HepG2 (cell line): Measurements from ENCODE around the gene SLC19A1. TPM values are rescaled to one million over a fixed set of nuclear protein-coding genes. Genes with fewer than 3 reads are reported as not detected.
A peak's percentile ranks its signal among the peaks of the same experiment; 100 is the strongest.

ENCODE experiments used
- ATF7-NPFF ChIP-seq: sonication (generic); formaldehyde crosslinking; IDR thresholded peaks from 2 replicates; pipeline ENCODE4 v1.8.1; 2023; ENCODE audit warnings: mild to moderate bottlenecking, low read depth, missing genetic modification reagents, moderate library complexity
- CBFB ChIP-seq: sonication (generic); formaldehyde crosslinking; IDR thresholded peaks from 2 replicates; pipeline ENCODE4 v1.4.0; 2020; ENCODE audit warnings: missing genetic modification reagents
- FOXP1 ChIP-seq, 2 experiments: fragments of 450-650 bp in 1 of 2; IDR thresholded peaks; 2 replicates each; pipeline ENCODE4 v1.6.1; 2017 to 2018; ENCODE audit warnings: antibody characterized with exemption in 1 of 2
- GABPB1 ChIP-seq: IDR thresholded peaks from 2 replicates; pipeline ENCODE4 v1.6.1; 2016; ENCODE audit warnings: mild to moderate bottlenecking, missing genetic modification reagents, moderate library complexity, missing compliant biosample characterization
- MATR3 ChIP-seq: sonication (generic); formaldehyde crosslinking; IDR thresholded peaks from 2 replicates; pipeline ENCODE4 v1.4.0; 2020; ENCODE audit warnings: missing genetic modification reagents
- MZF1 ChIP-seq: sonication (generic); formaldehyde crosslinking; IDR thresholded peaks from 2 replicates; pipeline ENCODE4 v1.8.1; 2023; ENCODE audit warnings: mild to moderate bottlenecking, missing genetic modification reagents, borderline replicate concordance
- NPAS2 ChIP-seq: sonication (generic); formaldehyde crosslinking; IDR thresholded peaks from 2 replicates; pipeline ENCODE4 v1.8.0; 2022; ENCODE audit warnings: mild to moderate bottlenecking, missing genetic modification reagents, borderline replicate concordance
- PCBP1 ChIP-seq: fragments of 200-400 bp; formaldehyde crosslinking; IDR thresholded peaks from 2 replicates; pipeline ENCODE4 v1.6.1; 2017; ENCODE audit warnings: mild to moderate bottlenecking, low read depth, low read length, borderline replicate concordance
- RARG ChIP-seq: sonication (generic); formaldehyde crosslinking; IDR thresholded peaks from 2 replicates; pipeline ENCODE4 v1.4.0; 2020; ENCODE audit warnings: low read depth, mild to moderate bottlenecking, missing genetic modification reagents
- SALL1 ChIP-seq: sonication (generic); formaldehyde crosslinking; IDR thresholded peaks from 2 replicates; pipeline ENCODE4 v1.8.0; 2022; ENCODE audit warnings: mild to moderate bottlenecking, missing genetic modification reagents
- SIN3A ChIP-seq: IDR thresholded peaks from 2 replicates; pipeline ENCODE4 v1.6.1; 2011; ENCODE audit warnings: low read depth, mild to moderate bottlenecking, control low read depth, low read length, borderline replicate concordance
- SIN3B ChIP-seq: fragments of 150-350 bp; IDR thresholded peaks from 2 replicates; pipeline ENCODE4 v1.6.1; 2014; ENCODE audit warnings: low read length
- XRCC5 ChIP-seq: fragments of 200-400 bp; formaldehyde crosslinking; optimal IDR thresholded peaks from 2 replicates; pipeline ENCODE3; 2017; ENCODE audit warnings: mild to moderate bottlenecking, low read length
- ZNF124 ChIP-seq: sonication (generic); formaldehyde crosslinking; IDR thresholded peaks from 2 replicates; pipeline ENCODE4 v1.4.0; 2020; ENCODE audit warnings: missing genetic modification reagents
- ZNF207 ChIP-seq: fragments of 450-650 bp; IDR thresholded peaks from 2 replicates; pipeline ENCODE4 v1.6.1; 2016; ENCODE audit warnings: antibody characterized with exemption, borderline replicate concordance
- ZNF354B ChIP-seq: sonication (generic); formaldehyde crosslinking; IDR thresholded peaks from 2 replicates; pipeline ENCODE4 v1.8.0; 2022; ENCODE audit warnings: mild to moderate bottlenecking, missing genetic modification reagents
- ZNF451 ChIP-seq: sonication (generic); formaldehyde crosslinking; IDR thresholded peaks from 2 replicates; pipeline ENCODE4 v1.5.0; 2020; ENCODE audit warnings: mild to moderate bottlenecking, missing genetic modification reagents
- ZNF652 ChIP-seq: IDR thresholded peaks from 2 replicates; pipeline ENCODE4 v1.6.1; 2016; ENCODE audit warnings: low read depth, borderline replicate concordance
- ZNF678 ChIP-seq: sonication (generic); formaldehyde crosslinking; IDR thresholded peaks from 2 replicates; pipeline ENCODE4 v1.4.0; 2020; ENCODE audit warnings: mild to moderate bottlenecking, missing genetic modification reagents
- ZNF768 ChIP-seq: sonication (generic); formaldehyde crosslinking; IDR thresholded peaks from 2 replicates; pipeline ENCODE4 v1.4.0; 2020; ENCODE audit warnings: missing genetic modification reagents
- polyA plus RNA-seq, 8 experiments: library from polyadenylated mRNA; depleted of rRNA in 3 of 8; stranded (reverse) in 7 of 8; unstranded in 1 of 8; fragments of >200 nt; fragmentation: Illumina TruSeq in 4 of 8; extraction: Trizol in 4 of 8; gene quantifications; 2 replicates each; pipeline versions ENCODE4 v1.2.1 to v1.2.3, GENCODE V29; 2011 to 2016; ENCODE audit warnings: low read depth in 4 of 8, missing spikeins in 1 of 8, mixed read lengths in 1 of 8; ENCODE audit not compliant: insufficient read depth in 1 of 8
- total RNA-seq, 5 experiments: library from RNA; depleted of rRNA; stranded (reverse); fragments of >200 nt; fragmentation: Illumina TruSeq; extraction: Trizol; gene quantifications; 2 replicates each; pipeline ENCODE4 v1.2.3, GENCODE V29; 2016; ENCODE audit warnings: low read depth in 1 of 5
- TF ChIP-seq, protein P1 (sequence below): sonication (generic); formaldehyde crosslinking; IDR thresholded peaks from 2 replicates; pipeline ENCODE4 v1.5.1; 2020; ENCODE audit warnings: missing genetic modification reagents, mild to moderate bottlenecking, borderline replicate concordance
- TF ChIP-seq, protein P2 (sequence below): fragments of 450-650 bp; IDR thresholded peaks from 2 replicates; pipeline ENCODE4 v1.6.1; 2016
- TF ChIP-seq, protein P3 (sequence below): sonication (generic); formaldehyde crosslinking; IDR thresholded peaks from 2 replicates; pipeline ENCODE4 v1.5.0; 2020; ENCODE audit warnings: missing genetic modification reagents
- TF ChIP-seq, protein P4 (sequence below): sonication (generic); IDR thresholded peaks from 2 replicates; pipeline ENCODE4 v1.6.1; 2016; ENCODE audit warnings: low read depth, borderline replicate concordance
- TF ChIP-seq, protein P5 (sequence below): sonication (generic); formaldehyde crosslinking; IDR thresholded peaks from 2 replicates; pipeline ENCODE4 v1.8.1; 2023; ENCODE audit warnings: missing genetic modification reagents, mild to moderate bottlenecking, borderline replicate concordance

The SLC19A1 gene
- total and polyA plus RNA-seq, 2 of the 13 experiments (the other 11 are each of a cell fraction or from before 2014, with no cell fraction given) = 21.8 to 23.0 TPM

DNA sequence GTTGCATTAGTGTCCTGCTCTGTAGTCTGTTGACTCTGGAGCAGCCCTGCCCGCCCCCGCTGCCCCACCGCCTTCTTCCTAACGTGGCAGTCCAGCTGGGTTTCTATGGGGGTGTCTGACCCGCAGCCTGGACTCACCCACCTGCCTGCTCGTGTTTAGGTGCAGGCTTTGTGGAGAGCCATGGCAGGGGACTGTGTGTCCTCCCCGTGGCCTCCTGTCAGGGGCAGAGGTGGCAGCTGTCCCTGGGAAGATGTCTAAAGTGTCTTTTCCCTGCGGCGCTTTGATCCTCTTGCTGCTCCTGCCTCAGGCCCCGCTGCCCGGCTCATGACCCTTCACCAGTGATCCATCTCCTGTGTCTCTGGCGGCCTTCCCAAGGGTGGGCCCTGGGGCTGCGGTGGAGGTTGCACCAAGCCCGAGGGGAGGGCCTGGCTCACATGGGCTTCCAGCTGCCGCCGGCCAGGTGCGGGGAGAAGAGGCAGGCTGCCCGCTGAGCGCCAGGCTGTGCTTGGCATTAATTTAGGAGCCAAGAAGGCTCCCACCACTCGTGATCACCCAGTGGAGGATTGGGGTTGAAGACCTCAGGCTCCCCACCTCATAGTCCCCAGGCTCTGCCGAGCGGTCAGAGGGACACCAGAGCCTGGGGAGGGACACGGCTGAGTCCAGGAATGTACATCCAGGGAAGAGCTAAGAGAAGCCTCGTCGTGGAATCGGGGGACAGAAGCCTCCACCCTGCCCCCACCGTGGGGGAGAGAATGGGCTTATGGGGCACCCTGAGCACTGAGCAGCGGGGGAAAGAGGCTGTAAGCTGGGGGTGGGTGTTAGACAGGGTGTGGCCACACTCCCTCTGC lies 93.2 kb downstream of the SLC19A1 start (continued):
- TF ChIP-seq ZNF354B (CRISPR knock-in tag) (no peak), FOXP1 (IDR thresholded peaks at IDR 0.05) (no peak), FOXP1 (CRISPR knock-in tag; IDR thresholded peaks at IDR 0.05) (0 out of 2 replicates have a peak, but pooled peaks have one; percentile 31), ZNF652 (CRISPR knock-in tag) (no peak; the same call in 1 of the 2 replicates), ATF7-NPFF (CRISPR knock-in tag) (peak; percentile 57; the same call in 1 of the 2 replicates), ZNF124 (CRISPR knock-in tag) (peak; percentile 42; the same call in 1 of the 2 replicates), SIN3B (no peak), MATR3 (CRISPR knock-in tag) (no peak), MZF1 (CRISPR knock-in tag) (no peak), PCBP1 (no peak), XRCC5 (no peak), ZNF451 (CRISPR knock-in tag) (peak; percentile 72; the same call in 1 of the 2 replicates), GABPB1 (CRISPR knock-in tag) (no peak; the same call in none of the 2 replicates), NPAS2 (CRISPR knock-in tag) (no peak), RARG (no peak), CBFB (CRISPR knock-in tag) (peak; percentile 30; the same call in 1 of the 2 replicates), SALL1 (CRISPR knock-in tag) (peak; percentile 78), ZNF207 (no peak), ZNF768 (CRISPR knock-in tag) (0 out of 2 replicates have a peak, but pooled peaks have one; percentile 19), ZNF678 (CRISPR knock-in tag) (no peak), SIN3A (peak; percentile 68; the same call in 1 of the 2 replicates)
- TF ChIP-seq, protein P1, sequence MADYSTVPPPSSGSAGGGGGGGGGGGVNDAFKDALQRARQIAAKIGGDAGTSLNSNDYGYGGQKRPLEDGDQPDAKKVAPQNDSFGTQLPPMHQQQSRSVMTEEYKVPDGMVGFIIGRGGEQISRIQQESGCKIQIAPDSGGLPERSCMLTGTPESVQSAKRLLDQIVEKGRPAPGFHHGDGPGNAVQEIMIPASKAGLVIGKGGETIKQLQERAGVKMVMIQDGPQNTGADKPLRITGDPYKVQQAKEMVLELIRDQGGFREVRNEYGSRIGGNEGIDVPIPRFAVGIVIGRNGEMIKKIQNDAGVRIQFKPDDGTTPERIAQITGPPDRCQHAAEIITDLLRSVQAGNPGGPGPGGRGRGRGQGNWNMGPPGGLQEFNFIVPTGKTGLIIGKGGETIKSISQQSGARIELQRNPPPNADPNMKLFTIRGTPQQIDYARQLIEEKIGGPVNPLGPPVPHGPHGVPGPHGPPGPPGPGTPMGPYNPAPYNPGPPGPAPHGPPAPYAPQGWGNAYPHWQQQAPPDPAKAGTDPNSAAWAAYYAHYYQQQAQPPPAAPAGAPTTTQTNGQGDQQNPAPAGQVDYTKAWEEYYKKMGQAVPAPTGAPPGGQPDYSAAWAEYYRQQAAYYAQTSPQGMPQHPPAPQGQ (CRISPR knock-in tag) = no peak
- TF ChIP-seq, protein P2, sequence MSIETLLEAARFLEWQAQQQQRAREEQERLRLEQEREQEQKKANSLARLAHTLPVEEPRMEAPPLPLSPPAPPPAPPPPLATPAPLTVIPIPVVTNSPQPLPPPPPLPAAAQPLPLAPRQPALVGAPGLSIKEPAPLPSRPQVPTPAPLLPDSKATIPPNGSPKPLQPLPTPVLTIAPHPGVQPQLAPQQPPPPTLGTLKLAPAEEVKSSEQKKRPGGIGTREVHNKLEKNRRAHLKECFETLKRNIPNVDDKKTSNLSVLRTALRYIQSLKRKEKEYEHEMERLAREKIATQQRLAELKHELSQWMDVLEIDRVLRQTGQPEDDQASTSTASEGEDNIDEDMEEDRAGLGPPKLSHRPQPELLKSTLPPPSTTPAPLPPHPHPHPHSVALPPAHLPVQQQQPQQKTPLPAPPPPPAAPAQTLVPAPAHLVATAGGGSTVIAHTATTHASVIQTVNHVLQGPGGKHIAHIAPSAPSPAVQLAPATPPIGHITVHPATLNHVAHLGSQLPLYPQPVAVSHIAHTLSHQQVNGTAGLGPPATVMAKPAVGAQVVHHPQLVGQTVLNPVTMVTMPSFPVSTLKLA = peak; percentile 73
- TF ChIP-seq, protein P3, sequence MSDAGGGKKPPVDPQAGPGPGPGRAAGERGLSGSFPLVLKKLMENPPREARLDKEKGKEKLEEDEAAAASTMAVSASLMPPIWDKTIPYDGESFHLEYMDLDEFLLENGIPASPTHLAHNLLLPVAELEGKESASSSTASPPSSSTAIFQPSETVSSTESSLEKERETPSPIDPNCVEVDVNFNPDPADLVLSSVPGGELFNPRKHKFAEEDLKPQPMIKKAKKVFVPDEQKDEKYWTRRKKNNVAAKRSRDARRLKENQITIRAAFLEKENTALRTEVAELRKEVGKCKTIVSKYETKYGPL (CRISPR knock-in tag) = no peak
- TF ChIP-seq, protein P4, sequence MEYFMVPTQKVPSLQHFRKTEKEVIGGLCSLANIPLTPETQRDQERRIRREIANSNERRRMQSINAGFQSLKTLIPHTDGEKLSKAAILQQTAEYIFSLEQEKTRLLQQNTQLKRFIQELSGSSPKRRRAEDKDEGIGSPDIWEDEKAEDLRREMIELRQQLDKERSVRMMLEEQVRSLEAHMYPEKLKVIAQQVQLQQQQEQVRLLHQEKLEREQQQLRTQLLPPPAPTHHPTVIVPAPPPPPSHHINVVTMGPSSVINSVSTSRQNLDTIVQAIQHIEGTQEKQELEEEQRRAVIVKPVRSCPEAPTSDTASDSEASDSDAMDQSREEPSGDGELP = peak; percentile 94
- TF ChIP-seq, protein P5, sequence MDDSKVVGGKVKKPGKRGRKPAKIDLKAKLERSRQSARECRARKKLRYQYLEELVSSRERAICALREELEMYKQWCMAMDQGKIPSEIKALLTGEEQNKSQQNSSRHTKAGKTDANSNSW = no peak
